AML-193 (cell line): ENCODE measurements around the gene DOK6.
"Not testable (repeated sequence)": the region's sequence is repeated elsewhere in the genome, so short reads cannot be mapped to it uniquely, and the experiment has no call there.

ENCODE experiments used
- DNase-seq, 2 experiments: peaks; one replicate each; lab custom pipeline; 2025; lab: John Stamatoyannopoulos, UW

Gene DOK6

GRCh38 chr18:69870736-69871135 lies 470.0 kb downstream of the DOK6 start:
- DNase-seq, result no peak

GRCh38 chr18:69871363-69871762 lies 470.7 kb downstream of the DOK6 start:
- no peak for DNase-seq

GRCh38 chr18:69872661-69873060 lies 472.0 kb downstream of the DOK6 start:
- no peak for DNase-seq

GRCh38 chr18:69874058-69874457 lies 473.4 kb downstream of the DOK6 start:
- DNase-seq, result no peak

- DNase-seq, result no peak
Measured at GRCh38 chr18:69876490-69876889, 475.8 kb downstream of the DOK6 start.

GRCh38 chr18:69878213-69878933 lies 477.7 kb downstream of the DOK6 start:
- no peak for DNase-seq

- DNase-seq, result not testable (repeated sequence)
Measured at GRCh38 chr18:69879051-69879450, 478.4 kb downstream of the DOK6 start.

GRCh38 chr18:69880083-69880482 lies 479.4 kb downstream of the DOK6 start:
- no peak for DNase-seq

GRCh38 chr18:69882965-69883668 lies 482.4 kb downstream of the DOK6 start:
- no peak for DNase-seq

GRCh38 chr18:69883781-69884180 lies 483.1 kb downstream of the DOK6 start:
- no peak for DNase-seq

GRCh38 chr18:69885355-69885754 lies 484.7 kb downstream of the DOK6 start:
- DNase-seq, result no peak

GRCh38 chr18:69885841-69886531 lies 485.3 kb downstream of the DOK6 start:
- no peak for DNase-seq

- DNase-seq, result no peak
Measured at GRCh38 chr18:69887256-69887655, 486.6 kb downstream of the DOK6 start.

GRCh38 chr18:69889009-69889408 lies 488.3 kb downstream of the DOK6 start:
- DNase-seq, result no peak

GRCh38 chr18:69890558-69890957 lies 489.9 kb downstream of the DOK6 start:
- no peak for DNase-seq

- DNase-seq, result no peak
Measured at GRCh38 chr18:69894467-69894866, 493.8 kb downstream of the DOK6 start.

GRCh38 chr18:69895066-69896047 lies 494.7 kb downstream of the DOK6 start:
- DNase-seq, result no peak

- peak; percentile 19 to 24 for DNase-seq
Measured at GRCh38 chr18:69897397-69898108, 496.9 kb downstream of the DOK6 start.

- peak; percentile 10 to 25 for DNase-seq
Measured at GRCh38 chr18:69898241-69898861, 497.7 kb downstream of the DOK6 start.
